ENCODE data around the gene HS6ST3. TPM values are rescaled to one million over a fixed set of nuclear protein-coding genes. Genes with fewer than 3 reads are reported as not detected.

HS6ST3 gene
- total RNA-seq, 2 donors from 2014 or later = 0.02 to 0.13 TPM

DNA sequence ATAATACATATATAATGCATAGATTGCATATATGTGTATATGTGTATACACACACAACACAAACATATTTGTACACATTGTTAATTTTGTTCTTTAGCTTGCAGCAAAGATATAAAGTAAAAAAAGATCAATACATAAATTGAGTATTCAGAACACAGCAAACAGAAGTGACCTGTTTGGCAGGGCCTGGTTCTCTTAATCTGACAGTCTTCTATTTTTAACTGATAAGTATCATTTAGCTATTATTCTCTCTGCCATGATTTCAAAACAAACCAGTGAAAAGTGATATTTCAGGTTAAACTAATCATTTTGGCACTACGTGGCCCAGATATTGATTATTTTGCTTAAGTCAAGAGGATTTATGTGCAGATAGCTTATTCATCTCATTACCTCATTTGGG is 595.0 kb downstream of the HS6ST3 start:
- no peaks in the 10 kb centered on the region for H3K9me3 ChIP-seq
- no peak overlapping the region for H3K4me3 ChIP-seq
- TF ChIP-seq, protein P1, sequence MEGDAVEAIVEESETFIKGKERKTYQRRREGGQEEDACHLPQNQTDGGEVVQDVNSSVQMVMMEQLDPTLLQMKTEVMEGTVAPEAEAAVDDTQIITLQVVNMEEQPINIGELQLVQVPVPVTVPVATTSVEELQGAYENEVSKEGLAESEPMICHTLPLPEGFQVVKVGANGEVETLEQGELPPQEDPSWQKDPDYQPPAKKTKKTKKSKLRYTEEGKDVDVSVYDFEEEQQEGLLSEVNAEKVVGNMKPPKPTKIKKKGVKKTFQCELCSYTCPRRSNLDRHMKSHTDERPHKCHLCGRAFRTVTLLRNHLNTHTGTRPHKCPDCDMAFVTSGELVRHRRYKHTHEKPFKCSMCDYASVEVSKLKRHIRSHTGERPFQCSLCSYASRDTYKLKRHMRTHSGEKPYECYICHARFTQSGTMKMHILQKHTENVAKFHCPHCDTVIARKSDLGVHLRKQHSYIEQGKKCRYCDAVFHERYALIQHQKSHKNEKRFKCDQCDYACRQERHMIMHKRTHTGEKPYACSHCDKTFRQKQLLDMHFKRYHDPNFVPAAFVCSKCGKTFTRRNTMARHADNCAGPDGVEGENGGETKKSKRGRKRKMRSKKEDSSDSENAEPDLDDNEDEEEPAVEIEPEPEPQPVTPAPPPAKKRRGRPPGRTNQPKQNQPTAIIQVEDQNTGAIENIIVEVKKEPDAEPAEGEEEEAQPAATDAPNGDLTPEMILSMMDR (IDR thresholded peaks at IDR 0.05) = no peak
- intact Hi-C loops (cut with DNase I) = no loop called here
- H3K9ac ChIP-seq (ENCODE audit: low read depth in 2 of 2, low read length in 2 of 2) = no peak overlapping the region
- no peak overlapping the region for H3K27ac ChIP-seq
- DNase-seq = no peak
- H3K36me3 ChIP-seq = no peaks in the 10 kb centered on the region
- H3K4me1 ChIP-seq = no peaks in the 10 kb centered on the region
- H3K27me3 ChIP-seq = no peaks in the 10 kb centered on the region

DNA sequence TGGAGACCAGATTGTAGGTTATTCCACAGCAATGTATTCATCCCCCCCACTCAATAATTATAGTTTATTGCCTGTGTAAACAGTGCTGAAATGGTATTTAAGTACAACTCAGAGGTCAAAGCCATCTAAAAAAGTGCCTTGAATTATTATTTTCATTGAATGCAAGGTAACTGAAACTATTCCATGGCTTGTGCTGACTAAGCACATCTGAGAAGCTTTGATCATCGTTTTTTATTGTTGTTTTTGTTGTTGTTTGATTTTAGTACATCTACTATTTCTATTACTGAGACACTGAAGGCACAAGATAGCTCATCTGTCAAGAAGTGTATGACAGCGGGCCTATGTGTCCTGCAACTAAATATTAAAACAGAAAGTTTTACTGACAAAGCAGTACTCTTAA is 596.4 kb downstream of the HS6ST3 start:
- intact Hi-C loops (cut with DNase I) = no loop called here
- H3K9ac ChIP-seq (ENCODE audit: low read depth in 2 of 2, low read length in 2 of 2) = no peak overlapping the region
- no peaks in the 10 kb centered on the region for H3K4me1 ChIP-seq
- no peaks in the 10 kb centered on the region for H3K36me3 ChIP-seq
- no peak for DNase-seq
- H3K27me3 ChIP-seq = no peaks in the 10 kb centered on the region
- no peak overlapping the region for H3K4me3 ChIP-seq
- no peak overlapping the region for H3K27ac ChIP-seq
- H3K9me3 ChIP-seq = no peaks in the 10 kb centered on the region
- TF ChIP-seq, protein P1 (IDR thresholded peaks at IDR 0.05) = no peak

DNA sequence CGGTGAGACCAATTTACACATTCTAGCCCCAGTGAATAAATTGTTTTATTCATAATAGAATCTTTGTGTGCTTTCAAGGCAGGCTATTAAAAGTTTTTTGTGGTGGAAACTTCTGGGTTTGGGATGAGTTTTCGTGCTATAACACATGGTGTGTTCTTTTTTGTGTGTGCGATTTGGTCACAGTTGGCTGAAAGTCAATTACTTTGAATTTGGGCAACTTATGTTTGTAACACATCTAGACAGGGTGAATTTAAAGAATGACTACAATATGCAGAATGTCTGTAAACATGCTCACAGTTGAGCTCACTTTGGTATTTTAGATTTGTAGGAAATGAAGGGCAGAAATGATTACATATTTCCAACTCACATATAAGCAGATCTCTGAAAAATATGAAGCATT is 597.3 kb downstream of the HS6ST3 start:
- no peak for DNase-seq
- TF ChIP-seq, protein P1 (IDR thresholded peaks at IDR 0.05) = no peak

DNA sequence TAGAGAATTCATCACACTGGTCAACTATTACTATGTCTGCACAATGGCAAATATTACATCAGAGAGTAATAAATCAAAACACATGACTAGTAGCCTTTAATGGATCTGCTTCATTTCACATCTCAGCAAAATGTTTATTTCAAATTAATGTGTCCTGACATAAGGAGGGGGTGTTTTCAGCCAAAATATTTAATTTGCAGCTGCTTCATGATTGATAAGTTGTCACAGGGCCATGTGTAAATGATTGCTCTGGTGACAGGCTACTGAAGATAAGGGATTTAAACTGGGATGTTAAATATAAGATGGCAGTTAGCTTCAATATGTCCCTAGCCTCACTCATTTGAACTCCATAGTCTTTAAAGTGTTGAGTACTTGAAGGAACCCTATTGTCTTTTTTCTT is 601.1 kb downstream of the HS6ST3 start:
- Histone ChIP-seq H3K9ac (ENCODE audit: low read depth in 2 of 2, low read length in 2 of 2) (no peak overlapping the region), H3K9me3 (no peaks in the 10 kb centered on the region), H3K4me1 (no peaks in the 10 kb centered on the region), H3K27me3 (no peaks in the 10 kb centered on the region), H3K36me3 (no peaks in the 10 kb centered on the region), H3K4me3 (no peak overlapping the region), H3K27ac (no peak overlapping the region)
- no peak for DNase-seq
- intact Hi-C loops (cut with DNase I) = no loop called here
- TF ChIP-seq, protein P1 (IDR thresholded peaks at IDR 0.05) = no peak

More for the DNA sequence above, 597.3 kb downstream of the HS6ST3 start:
- H3K4me3 ChIP-seq = no peak overlapping the region
- H3K27ac ChIP-seq = no peak overlapping the region
- H3K36me3 ChIP-seq = no peaks in the 10 kb centered on the region
- H3K27me3 ChIP-seq = no peaks in the 10 kb centered on the region
- no peaks in the 10 kb centered on the region for H3K9me3 ChIP-seq
- H3K4me1 ChIP-seq = no peaks in the 10 kb centered on the region
- intact Hi-C loops (cut with DNase I) = no loop called here
- no peak overlapping the region for H3K9ac ChIP-seq (ENCODE audit: low read depth in 2 of 2, low read length in 2 of 2)

DNA sequence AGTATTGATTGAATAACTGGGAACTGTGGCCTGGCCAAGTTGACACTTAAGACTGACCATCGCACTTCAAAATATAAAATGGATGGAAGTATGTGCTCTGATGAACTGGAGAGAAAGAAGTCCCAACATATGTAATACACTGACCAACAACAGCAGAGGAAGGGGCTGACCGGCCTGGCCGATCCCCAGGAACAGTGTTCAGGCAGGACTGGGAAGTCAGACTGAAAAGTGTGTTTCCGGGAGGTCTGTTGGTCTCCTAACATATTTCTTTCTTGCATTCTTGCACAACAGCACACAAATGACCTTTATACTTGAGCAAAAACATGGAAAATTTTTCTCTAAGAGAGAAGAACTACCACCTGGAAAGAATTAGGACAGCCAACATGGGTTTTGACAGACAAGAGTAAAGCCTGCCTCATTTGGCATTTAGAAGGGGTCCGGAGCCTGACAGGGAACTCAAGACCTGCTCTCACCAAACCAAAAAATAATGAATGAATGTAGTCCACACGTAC is 606.5 kb downstream of the HS6ST3 start:
- DNase-seq = no peak
- Histone ChIP-seq H3K9me3 (no peaks in the 10 kb centered on the region), H3K27me3 (no peaks in the 10 kb centered on the region), H3K27ac (no peak overlapping the region), H3K4me3 (no peak overlapping the region), H3K36me3 (no peaks in the 10 kb centered on the region), H3K4me1 (no peaks in the 10 kb centered on the region), H3K9ac (ENCODE audit: low read depth in 2 of 2, low read length in 2 of 2) (no peak overlapping the region)
- intact Hi-C loops (cut with DNase I) = no loop called here
- TF ChIP-seq, protein P1 (IDR thresholded peaks at IDR 0.05) = no peak

All from colonic mucosa (tissue), 4 donors.